Stimulated activated CD8-positive, alpha-beta memory T cell treated with anti-CD3 and anti-CD28 coated beads, Interleukin-4, amount 100 ng/mL, for 1 hour (primary cell): ENCODE data around the gene SLC26A9.
"Not testable (repeated sequence)": the region's sequence is repeated elsewhere in the genome, so short reads cannot be mapped to it uniquely, and the experiment has no call there.

Experiments
- DNase-seq, 2 donors: peaks; one replicate each; pipeline ENCODE4 v3.0.0-alpha.2; 2020; ENCODE audit warnings: low read depth in 2 of 2, low spot score in 1 of 2

SLC26A9 gene

DNA sequence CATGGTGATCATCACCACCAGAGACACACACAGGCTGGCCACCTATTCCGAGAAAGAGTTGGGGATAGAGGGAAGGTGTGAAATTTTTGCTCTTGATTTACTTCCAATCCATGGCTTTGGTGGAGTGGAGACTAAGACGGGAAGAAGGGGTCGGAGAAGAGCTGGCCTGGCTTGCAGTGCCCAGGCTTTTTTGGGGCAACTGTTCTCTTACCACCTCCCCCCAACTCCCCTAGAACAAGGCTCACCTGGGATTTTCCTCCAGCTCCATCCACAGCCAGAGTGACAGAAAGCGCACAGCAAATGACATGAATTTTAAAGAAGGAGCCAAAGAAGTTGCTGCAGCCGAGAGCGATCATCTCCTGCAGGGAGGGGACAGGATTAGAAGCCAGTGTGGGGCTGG lies 16.0 kb downstream of the SLC26A9 start:
- no peak for DNase-seq

DNA sequence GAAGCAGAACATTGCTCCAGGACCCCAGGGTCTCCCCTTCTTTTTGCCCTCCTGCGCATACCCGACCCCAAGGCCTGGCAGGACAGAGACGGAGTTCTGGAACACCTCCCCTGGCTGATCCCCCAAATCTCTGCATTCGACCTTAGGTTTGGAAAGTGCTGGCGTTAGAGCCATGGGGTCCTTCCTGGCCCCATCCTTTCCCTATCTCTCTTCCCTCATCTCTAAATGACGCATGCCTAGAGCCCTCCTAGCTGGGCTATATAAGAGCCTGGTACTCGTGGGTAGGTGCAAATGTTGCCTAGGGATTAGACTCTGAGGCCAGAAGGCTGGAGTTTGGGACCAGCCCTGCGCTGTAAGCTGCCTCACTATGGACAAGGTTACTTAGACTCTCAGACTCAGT lies 16.6 kb downstream of the SLC26A9 start:
- DNase-seq, result no peak

DNA sequence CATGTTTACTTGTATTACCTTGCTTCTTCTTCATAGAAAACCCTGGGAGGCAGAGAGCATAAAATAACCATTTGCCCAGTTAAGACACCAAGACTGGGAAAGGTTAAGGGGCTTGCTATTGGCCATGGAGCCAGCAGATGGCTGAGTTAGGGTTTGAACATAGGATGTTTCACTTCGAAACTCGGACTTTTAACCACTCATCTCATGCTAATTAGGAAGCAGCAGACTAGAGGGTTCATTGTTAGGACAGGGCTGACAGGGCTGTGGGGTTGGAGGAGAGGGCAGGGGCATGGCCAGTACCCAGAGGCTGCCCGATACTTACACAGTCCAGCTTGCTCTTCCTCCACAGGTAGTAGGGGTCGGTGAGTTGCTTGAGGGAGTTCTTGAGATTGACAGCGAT lies 17.0 kb downstream of the SLC26A9 start:
- DNase-seq, result no peak

DNA sequence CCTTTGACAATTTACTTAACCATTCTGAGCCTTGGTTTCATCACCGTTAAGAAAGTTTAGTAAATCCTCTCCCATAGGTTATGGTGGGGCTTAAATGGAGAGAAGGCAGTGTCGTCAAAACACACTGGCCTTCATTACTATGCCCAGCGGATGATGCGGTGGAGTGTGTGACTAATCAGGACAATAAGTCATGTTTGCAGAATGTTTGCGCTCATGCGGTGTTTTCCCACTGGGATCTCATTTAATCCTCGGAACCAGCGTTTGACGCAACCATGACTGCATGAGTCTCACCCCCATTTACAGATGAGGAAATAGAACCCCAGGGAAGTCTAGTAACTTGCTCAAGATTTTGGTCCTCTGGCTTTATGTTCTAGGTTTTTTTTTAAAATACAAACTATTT lies 17.5 kb downstream of the SLC26A9 start:
- DNase-seq, result no peak

DNA sequence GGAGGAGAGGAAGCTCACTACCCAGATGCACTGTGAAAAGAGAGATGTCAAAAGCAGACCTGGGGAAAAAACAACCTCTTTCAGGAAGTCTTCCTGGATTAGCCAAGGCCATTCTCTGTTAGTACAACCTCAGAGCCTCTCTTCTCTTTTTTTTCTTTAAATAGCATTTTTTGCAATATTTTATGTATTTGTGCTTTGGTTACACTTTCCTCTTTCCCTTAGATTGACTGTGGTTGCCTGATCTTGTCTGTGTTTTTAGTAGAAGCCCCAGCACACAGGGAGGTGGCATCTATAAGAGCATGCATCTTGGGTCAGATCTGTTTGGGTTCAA lies 18.8 kb downstream of the SLC26A9 start:
- no peak for DNase-seq

DNA sequence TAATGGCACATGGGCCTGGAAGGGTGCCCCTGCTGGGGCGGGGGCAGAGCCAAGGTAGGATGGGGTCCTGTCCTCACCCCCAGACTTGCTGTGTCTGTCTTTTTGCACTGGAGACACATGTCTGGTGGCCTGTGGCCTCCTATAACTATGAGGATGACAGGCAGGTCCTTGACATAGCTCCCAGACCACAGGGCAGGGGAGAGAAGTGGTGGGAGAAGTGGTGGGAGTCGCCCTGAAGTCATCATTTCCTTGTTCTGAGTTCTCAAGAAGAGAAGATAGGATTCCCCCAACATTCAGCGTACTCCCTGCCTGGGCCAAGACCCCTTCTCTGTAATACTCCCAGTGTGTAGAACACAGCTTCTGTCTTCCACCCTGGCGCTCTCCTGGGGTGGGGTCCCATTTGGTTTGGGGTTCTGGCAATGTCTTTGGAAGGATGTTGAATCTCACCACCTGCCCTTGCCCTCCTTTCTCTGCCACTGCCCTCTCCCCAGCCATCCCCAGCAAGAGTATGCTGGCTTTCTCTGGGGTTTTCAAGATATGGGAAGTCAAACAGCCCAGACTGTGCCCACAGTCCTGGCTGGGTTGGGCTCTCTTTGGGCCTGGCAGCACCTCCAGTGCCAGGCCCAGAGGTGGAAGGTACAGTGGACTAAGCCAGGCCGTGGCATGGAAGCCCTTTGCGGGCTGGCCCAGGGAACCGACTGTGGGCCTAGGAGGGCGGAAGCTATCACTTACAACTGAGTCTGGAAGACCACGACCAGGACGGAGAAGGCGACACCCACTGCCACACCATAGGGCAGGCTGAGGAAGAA lies 19.4 kb downstream of the SLC26A9 start:
- DNase-seq, result no peak

DNA sequence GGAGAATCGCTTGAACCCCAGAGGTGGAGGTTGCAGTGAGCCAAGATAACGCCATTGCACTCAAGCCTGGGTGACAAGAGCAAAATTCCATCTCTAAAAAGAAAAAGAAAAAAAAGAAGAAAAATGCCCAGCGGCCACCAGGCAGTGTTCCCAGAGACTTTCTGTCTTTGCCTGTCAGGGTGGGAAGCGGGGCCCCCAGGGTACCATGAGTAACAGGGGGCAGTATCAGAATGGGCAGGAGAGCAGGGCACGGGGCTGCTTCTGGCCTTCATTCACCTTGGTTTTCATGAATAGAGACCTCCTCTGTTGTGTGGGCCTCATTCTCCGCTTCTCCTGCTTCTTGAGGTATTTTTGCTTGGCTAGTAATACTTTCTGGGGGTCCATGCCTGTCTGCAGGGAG lies 20.4 kb downstream of the SLC26A9 start:
- no peak for DNase-seq

DNA sequence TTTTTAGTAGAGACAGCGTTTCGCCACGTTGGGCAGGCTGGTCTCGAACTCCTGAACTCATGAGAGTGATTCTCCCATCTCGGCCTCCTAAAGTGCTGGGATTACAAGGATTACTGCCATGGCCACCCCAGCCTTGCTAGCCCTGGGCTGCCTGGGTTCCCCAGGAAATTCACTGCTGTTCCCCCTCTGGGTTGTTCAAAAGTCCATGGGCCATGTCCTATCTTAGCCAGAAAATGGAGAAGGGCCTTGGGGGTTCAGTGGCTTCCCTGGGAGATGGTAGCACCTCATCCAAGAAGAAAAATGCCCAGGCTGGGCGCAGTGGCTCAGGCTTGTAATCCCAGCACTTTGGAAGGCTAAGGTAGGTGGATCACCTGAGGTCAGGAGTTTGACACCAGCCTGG lies 20.9 kb downstream of the SLC26A9 start:
- no peak for DNase-seq

DNA sequence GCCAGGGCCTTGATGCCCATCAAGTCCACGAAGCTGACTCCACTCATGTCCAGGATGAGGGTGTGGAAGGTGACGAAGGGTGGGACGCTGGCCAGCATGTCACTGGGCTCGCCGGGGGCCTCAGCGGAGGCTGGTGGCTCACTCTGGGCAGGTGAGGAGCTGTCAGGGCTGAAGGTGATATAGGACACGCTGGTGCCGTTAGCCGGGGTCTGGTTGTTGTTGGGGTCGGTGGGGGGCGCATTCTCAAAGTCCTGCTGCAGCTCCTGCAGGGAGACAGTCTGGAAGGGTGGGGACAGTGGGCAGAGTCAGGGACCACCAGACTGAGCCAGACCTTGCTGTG lies 21.7 kb downstream of the SLC26A9 start:
- DNase-seq, result no peak

DNA sequence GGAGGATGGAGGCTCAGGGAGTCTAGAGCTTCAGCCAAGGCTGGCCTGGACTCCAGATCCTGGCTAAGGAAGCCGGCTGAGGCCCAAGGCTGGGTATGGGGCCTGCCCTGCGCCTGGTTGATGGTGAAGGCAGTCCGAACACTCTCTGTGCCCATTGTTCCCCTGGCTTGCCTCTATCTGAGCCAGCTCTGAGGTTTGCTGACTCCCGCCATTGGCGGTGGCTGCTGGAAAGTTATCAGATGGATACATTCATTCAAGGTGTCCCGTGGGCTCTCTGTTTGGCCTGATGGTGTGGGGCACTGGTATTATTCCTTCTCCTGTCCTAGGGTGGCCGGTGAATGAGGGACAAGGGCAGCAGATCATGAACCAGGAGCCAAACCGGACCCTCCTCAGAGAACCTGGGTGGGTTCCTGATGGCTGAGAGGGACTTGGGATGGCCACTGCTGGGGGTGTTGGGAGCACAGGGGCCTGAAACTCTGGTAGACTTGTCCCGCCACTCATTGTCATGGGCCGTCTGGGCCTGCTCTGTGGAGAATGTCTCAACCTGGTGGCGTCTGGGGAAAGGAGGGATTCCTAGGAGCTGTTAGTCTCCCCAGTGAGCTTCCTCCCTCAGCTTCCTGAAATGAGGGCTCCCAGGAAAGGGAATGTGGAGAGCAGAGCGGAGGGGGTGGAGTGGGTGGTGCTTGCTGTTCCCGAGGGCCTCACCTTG lies 22.2 kb downstream of the SLC26A9 start:
- no peak for DNase-seq

DNA sequence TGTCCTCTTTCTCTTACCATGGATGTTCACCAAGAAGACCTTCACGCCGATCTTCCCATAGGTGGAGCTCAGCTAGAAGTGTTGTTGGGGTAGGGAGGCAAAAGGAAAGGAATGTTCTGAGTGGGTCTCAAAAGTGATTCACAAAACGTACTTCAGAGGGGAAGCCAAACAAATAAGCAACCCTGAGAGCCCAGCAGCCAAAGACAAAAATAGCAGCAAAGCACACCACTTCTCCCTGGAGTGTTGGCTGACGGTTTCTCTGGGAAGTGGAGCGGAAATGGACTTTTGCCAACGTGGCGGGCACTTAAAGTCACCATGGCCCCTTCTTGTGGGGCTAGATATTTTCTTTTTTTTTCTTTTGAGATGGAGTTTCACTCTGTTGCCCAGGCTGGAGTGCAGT lies 23.1 kb downstream of the SLC26A9 start:
- no peak for DNase-seq

DNA sequence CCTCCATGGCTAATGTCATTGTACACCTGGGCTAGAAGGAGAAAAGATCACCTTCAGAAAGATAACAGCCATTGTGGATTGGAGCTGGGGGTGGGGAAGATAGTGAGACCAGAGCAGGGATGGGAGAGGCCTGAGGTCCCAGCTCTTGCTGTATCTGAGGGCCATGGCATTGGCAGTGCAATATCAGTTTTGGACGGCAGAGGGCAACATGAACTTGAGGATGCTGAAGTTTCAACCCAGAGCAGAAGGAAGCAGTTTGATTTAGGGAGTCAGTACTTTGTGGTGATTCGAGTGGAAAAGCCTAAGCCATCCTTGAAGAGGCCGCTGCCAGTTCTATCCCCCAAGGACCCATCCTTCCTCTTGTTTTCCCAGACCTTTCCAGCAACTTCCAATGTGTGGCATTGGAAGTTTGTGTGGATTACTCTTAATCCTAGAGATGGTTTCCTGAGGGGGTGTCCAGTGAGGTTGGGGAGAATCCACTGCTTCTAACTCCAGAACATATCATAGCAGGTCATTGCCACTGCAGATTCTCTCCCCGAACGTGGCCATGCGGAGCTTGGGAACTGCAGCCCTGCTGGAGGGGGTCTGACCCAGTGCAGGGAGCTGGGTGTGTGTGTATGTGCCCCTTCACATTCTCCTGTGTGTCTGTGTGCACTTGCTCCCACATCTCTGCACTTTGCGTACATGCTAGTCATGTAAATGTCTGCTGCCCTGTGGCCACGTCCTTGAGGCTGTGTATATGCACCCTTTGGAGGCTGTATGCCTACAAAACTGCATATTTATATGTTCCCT lies 24.1 kb downstream of the SLC26A9 start:
- DNase-seq, result peak; percentile 24 to 26

DNA sequence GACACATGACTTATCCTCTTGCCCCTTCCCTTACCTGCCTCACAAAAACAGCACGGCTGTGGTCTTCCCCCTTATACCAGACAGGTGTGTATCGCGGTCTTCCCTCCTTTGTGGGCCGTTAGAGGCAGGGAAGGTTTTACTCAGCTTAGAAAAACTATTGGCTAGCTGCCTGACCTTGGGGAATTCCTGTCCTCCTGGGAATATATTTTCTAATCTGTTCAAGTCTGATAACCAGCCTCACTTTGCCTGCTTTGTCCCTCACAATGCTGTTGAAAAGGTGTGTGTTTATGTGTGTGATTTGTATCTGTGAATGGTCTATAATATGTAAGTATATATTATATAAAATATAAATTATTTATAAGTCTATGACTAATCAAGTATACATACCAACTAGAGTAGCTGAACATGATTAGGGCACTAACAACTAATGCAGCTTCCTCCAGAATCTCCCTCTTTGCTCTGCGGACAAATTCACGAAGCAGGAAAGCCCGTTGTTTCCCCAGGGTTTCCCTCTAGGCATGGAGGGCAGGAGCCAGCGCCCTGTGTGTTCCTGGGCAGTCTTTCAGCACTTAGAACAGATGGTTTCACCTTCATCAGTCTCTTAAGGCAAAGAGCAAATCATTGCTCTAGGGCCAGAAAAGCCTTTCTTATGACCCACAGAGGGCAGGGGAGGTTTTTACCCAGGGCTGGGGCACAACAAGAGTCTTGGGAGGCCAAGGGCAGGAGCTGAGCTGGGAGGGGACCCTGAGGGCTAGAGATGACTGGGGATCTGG lies 25.6 kb downstream of the SLC26A9 start:
- no peak for DNase-seq

DNA sequence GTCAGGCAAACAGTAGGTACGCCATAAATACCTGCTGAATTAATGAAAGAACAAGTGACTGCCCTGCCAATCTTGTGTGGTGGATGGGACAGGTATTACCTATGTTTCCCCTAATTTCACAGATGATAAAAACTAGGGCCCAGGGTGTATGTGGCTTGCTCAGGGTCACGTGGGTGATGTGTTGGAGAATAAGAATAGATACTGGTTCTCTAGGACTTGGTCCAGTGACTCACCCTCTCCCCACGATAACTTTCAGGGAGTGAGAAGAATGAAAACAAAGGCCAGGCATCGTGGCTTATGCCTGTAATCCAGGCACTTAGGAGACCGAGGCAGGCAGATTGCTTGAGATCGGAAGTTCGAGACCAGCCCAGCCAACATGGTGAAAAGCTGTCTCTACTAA lies 26.7 kb downstream of the SLC26A9 start:
- DNase-seq, result no peak

DNA sequence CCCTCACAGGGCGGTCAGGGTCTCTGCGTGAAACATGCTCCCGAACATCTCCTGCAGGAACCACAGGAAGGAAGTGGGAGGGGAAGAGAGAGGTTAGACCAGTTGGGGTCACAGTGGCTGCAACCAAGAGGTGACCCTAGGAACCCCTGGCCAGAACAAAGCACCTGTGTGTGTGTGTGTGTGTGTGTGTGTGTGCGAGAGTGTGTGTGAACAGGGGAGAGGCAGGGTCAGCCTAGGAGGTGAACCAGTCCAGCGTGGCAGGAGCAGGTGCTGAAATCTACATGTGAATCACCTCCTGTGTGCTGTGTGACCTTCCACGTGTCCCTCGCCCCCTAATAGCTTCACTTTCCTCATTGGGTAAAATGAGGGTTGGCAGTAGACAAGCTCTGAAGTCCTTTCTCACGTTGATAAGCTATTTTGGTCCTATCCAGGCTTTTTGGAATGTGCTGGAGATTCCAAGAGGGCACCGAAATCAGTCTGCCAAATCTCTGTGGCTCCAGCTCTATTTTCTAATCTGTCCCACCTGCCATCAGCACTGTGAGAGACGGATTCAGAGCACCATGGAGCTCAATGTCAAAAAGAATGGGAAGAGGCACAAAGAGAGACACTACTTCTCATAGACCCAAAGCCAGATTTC lies 27.8 kb downstream of the SLC26A9 start:
- DNase-seq, result no peak

DNA sequence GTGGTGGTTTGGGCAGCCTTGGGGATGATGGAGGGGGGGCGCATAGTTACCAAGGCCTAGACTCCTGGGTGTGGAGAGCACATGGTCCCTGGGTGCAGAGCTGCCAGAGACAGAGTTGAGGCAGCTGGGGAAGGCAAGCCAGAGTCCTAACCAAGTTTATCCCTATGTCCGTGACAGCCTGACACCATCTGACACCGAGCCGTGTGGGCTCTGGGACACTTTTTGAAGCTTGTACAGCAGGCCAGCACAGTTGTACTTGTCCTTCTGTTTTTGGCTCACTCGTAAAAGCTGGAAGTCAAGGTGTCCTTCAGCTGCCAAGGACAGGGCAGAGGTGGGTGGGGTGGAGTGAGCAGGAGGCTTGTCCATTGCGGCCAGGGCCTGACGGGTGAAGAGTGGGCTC lies 28.5 kb downstream of the SLC26A9 start:
- DNase-seq, result no peak

DNA sequence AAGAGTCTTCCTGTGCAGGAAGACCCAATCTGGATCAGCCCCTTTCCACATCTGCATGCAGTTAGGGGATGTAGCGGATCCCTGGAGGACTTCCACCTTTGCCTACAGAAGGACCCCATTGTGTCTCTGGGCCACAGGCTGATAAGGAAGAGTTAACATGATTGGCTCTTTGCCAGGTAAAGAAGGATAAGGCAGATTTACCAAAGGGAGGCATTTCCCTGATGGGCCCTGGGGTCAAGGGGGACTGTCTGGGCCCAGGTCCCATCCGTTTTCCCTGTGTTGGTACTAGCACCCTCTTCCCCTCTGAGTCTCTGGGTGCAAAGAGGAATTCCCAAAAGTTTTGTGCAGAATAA lies 29.1 kb downstream of the SLC26A9 start:
- no peak for DNase-seq

DNA sequence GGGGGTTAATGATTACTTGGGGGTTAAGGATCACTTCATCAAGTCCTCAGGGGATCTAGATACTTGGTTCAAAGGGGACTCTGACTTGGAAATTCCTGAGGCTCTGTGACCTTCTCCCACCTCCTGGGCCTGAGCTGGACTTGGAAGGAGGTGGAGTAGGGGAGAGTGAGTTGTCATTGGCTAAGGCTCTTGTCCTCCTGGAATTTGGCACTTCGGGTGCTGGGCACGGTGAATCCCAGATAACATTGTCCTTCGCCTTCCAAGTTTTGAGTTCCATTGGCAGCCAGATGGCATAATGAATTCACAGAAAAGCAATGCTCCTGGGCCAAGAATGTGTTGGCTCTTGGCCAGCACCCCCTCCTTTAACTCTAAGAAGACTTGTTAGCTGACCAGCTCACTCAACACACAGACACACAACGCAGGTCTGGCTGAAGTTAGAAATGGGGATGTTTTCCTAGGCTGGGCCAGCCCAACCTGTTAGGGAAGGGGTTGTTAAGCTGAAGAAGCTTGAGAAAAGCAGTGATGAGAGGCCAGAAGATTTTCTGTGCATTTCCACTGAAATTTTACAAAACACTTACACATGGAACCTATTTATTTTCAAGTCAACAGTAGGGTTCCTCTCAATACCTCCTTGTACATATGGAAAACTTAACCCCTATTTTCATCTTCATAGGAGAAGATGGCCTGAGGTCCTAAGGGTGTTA lies 29.7 kb downstream of the SLC26A9 start:
- no peak for DNase-seq

DNA sequence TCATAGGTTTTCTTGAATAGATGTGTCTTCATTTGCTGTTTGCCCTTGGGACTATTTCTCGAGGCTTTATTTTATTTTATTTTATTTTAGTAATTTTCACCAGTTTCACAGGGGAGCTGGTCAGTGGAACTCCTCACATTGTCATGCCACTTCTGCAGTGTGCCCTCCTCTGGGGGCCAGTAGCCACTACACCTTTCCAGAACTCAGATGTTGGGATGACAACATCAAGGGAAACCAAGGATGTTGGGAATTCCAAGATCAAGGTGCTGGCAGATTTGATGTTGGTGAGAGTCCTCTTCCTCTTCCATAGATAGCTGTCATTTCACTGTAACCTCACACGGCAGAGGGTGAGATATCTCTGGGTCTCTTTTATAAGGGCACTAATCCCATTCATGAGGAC lies 35.5 kb downstream of the SLC26A9 start:
- DNase-seq, result no peak

DNA sequence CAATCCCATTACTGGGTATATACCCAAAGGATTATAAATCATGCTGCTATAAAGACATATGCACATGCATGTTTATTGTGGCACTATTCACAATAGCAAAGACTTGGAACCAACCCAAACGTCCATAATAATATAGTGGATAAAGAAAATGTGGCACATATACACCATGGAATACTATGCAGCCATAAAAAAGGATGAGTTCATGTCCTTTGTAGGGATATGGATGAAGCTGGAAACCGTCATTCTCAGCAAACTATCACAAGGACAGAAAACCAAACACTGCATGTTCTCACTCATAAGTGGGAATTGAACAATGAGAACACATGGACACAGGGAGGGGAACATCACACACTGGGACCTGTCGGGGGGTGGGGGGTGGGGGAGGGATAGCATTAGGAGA lies 38.2 kb downstream of the SLC26A9 start:
- not testable (repeated sequence) for DNase-seq

DNA sequence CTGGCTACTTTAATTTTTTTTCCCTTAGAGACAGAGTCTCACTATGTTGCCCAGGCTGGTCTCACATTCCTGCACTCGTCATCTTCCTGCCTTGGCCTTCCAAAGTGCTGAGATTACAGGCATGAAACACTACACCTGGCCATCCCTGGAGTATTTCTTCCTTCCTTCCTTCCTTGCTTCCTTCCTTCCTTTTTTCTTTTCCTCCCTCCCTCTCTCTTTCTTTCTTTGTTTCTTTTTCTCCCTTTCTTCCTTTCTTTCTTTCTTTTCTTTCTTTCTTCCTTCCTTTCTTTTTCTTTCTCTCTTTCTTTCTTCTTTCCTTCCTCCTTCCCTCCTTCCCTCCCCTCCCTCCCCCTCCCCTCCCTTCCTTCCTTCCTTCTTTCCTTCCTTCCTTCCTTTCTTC lies 46.9 kb downstream of the SLC26A9 start:
- no peak for DNase-seq
